GM15510 (cell line): ENCODE results near the gene THY1.

Source experiments
- POLR2A ChIP-seq: IDR thresholded peaks from 3 replicates; pipeline ENCODE4 v1.6.1; 2011; ENCODE audit warnings: borderline replicate concordance; ENCODE audit not compliant: insufficient read length; ENCODE audit errors: extremely low read depth

Gene THY1

DNA sequence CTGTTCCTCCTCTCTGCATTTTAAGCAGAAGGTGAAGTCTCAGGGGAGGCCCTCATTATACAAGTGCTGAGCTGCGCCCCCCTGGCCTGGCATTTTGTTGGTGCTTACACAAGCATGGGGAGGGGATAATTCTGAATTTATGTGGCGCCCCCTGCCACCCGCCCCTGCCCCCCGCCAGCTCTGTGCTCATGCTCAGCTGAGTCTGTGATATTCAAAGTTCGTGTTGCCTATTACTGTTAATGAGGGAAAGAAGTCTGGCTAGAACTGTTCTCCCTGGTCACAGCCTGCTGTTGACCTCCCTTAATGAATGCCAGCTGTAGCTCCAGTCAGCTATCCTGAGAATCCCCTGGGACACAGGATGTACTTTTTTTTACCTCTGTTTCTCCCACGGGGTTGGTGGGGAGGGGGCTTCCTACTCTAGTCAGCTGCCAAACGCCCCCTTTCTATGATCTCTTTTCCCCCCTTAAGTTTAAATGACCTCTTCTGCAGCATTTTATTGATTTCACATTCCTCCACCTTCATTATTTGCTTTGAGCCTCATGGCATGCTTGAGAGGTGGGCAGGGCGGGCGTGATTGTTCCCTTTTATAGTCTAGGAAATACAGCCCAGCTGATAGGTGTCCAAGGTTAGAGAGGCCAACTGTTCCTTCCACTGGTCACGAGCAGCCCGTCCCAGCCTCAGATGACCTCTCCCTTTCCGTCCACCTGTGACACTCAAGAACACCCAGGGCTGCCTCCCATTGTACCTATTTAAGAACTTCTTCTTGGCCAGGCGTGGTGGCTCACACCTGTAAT, 53.6 kb downstream of the THY1 start:
- TF ChIP-seq POLR2A = no peak

DNA sequence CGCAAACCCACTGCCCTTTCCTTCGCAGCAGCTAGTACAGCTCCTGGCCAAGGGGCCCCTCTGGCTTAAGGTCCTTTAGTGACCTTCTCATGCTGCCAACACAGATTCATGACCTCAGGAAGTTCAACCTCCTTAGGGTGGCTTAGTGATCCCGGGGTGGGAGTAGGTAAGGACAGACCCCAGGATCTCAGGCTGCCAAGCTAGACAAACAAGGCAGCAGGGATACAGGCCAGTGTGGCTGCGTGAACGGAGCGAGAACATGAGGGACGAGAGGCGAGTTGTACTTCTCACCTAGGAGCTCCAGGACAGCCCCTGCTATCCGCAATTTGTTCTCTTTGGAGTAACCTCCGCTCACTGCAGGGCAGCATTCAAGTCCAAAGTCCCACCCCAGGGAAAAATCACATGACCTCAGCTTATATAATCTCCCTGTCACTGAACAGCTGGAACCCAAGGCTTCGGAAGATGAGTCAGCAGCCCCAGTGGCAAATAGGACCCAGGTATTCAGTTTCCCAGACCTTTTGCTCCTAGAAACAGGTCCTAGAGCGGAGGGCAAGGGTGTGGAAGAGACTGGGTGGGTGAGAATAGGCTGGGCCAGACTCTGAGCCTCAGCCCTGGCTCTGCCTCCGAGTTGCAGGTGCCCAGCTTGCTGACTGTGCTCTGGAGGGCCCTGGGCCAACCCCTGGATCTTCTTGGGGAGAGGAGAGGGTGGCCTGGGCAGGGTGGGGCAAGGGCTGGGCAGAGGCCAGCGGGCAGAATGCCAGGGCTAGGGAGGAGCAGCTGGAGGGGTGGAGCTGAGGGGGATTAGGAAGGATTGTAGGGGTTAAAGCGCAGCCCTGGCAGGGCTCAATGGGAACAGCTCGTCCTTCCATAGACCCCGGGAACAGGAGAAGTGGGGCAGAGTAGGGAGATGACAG, 54.6 kb downstream of the THY1 start:
- no peak for TF ChIP-seq POLR2A

DNA sequence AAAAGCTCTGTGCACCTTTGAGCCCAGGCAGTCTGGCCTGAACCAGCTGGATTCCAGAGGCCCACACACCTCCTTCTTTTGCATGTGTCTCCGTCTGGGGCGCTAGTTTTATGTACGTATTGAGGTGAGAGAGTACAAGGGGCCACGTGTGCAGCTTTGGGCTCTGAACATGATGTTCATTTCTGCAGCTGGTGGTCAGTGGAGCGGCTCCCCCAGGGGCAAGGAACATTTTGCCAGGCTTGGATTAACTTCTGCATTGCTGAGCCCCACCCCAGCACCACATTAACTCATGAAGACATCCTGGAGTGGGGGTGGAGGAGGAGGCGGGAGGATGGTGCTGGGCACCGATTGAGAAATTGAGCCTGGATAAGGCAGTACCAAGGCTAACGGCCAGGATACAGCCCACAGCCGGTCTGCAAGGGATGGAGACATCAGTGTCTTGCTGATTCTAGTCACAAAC, 55.3 kb downstream of the THY1 start:
- TF ChIP-seq POLR2A = no peak
